GM13976 (cell line): ENCODE results near the gene ZNF426.
A peak's percentile ranks its signal among the peaks of the same experiment; 100 is the strongest.

Source experiments
- DNase-seq: peaks from one replicate; pipeline ENCODE4 v3.0.0; 2012; ENCODE audit warnings: low spot score
- CTCF ChIP-seq: IDR thresholded peaks from 2 replicates; pipeline ENCODE4 v1.5.1; 2012; ENCODE audit warnings: borderline replicate concordance, mild to moderate bottlenecking; ENCODE audit not compliant: insufficient read depth; ENCODE audit errors: extremely low read depth, missing control alignments, control extremely low read depth
- in situ Hi-C: fragments of 300-500 bp; cut with MboI; formaldehyde crosslinking; loops from one replicate; pipeline ENCODE4 v1.12.0; 2022; ENCODE audit warnings: low sequenced_read_pairs, mixed read lengths, inconsistent platforms; ENCODE audit not compliant: unreplicated experiment

ZNF426 gene

GRCh38 chr19:9531933-9532332 lies 6.5 kb downstream of the ZNF426 start:
- in situ Hi-C loops = no loop called here
- no peak for DNase-seq
- no peak for TF ChIP-seq CTCF

GRCh38 chr19:9528757-9529336 lies 9.6 kb downstream of the ZNF426 start:
- no peak for TF ChIP-seq CTCF
- no peak for DNase-seq
- in situ Hi-C loops = no loop called here

- TF ChIP-seq CTCF = no peak
- DNase-seq = no peak
- in situ Hi-C loops = no loop called here
These were observed 14.5 kb downstream of the ZNF426 start for GRCh38 chr19:9523885-9524474.

GRCh38 chr19:9507285-9507684 lies 31.2 kb downstream of the ZNF426 start:
- in situ Hi-C loops = no loop called here
- DNase-seq = no peak

GRCh38 chr19:9500796-9501195 lies 37.6 kb downstream of the ZNF426 start:
- TF ChIP-seq CTCF = no peak
- in situ Hi-C loops = no loop called here
- no peak for DNase-seq

More at GRCh38 chr19:9507285-9507684, 31.2 kb downstream of the ZNF426 start:
- no peak for TF ChIP-seq CTCF

GRCh38 chr19:9498183-9498902 lies 40.1 kb downstream of the ZNF426 start, which contains the start of gene ZNF560:
TSS of gene ZNF560 (minus strand) at chr19:9498616. CDS start at chr19:9475313, 23,303 bp downstream.
- in situ Hi-C loops = no loop called here
- peak; percentile 24 for DNase-seq
- TF ChIP-seq CTCF = no peak
